Brain pericyte (primary cell): Measurements from ENCODE around the gene ARMC2.
"Not testable (repeated sequence)": the region's sequence is repeated elsewhere in the genome, so short reads cannot be mapped to it uniquely, and the experiment has no call there.

ENCODE experiments used
- DNase-seq: peaks from one replicate; pipeline ENCODE4 v3.0.0-alpha.2; 2012; ENCODE audit warnings: low read depth, low spot score

Gene ARMC2

DNA sequence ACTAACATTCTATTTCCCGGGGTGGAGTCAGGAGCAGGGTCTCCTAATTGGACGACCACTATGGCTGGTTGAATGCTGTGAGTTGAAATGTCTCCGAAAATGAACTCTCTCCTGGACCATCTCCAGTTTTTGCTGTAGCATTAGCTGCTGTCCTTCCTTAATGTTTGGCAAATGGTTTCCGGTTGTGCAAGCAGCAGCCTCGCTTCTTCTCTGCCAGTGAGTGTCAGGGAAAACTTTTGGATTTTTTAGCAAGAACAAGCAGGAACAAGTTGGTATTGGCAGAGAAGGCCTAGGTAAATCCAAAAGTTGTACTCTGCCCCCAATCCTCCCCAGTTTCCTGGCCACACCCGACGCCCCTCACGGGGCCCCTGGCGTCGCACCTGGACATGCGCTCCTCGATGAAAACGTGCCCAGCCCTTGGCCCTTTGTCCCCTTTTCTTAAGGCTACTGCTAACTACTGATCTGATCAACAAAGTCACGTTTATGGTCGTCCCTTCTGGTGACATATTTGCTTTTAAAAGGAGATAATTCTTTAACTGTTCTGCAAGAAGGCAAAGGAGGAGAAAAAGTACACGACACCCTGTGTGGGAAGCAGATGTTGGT lies 103.2 kb downstream of the ARMC2 start:
- DNase-seq, result no peak

DNA sequence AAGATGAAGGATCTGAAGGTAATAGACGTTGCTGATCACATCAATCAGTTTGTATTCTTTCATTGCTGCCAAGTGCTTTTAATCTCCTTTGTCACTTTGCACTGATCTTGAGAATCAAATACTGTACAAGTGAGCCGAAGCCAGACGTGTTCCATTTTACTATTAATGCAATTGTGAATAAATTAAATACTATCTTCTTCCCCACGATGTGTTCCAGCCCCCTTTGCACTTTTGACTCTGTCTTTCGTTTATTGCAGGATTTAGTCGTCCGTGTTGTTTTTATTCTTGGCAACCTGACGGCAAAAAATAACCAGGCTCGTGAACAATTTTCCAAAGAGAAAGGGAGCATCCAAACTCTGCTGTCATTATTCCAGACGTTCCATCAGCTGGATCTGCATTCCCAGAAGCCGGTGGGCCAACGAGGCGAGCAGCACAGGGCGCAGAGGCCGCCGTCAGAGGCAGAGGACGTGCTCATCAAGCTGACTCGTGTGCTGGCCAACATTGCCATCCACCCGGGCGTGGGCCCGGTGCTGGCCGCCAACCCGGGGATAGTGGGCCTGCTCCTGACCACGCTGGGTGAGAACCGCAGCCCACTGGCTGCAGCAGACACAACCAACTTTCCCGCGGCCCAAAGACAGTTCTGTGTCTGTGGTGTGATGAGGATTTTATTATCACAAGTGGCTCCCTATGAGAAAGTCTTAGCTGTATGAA lies 104.7 kb downstream of the ARMC2 start:
- DNase-seq, result no peak

DNA sequence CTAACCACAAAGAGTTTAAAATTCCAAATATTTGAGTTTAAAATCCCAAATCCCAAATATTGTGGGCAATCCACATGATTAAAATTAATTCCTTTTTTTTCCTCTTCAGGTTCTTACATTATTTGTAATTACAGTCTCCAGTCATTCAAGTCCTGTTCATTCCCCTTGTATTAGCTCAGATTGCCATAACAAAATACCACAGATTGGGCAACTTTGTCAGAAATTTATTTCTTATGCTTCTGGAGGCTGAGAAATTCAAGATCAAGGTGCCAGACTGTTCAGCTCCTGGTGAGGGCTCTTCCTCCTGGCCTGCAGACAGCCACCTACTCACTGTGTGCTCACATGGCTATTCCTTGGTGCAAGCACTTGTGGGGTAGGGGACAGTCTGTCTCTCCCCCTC lies 105.5 kb downstream of the ARMC2 start:
- no peak for DNase-seq

DNA sequence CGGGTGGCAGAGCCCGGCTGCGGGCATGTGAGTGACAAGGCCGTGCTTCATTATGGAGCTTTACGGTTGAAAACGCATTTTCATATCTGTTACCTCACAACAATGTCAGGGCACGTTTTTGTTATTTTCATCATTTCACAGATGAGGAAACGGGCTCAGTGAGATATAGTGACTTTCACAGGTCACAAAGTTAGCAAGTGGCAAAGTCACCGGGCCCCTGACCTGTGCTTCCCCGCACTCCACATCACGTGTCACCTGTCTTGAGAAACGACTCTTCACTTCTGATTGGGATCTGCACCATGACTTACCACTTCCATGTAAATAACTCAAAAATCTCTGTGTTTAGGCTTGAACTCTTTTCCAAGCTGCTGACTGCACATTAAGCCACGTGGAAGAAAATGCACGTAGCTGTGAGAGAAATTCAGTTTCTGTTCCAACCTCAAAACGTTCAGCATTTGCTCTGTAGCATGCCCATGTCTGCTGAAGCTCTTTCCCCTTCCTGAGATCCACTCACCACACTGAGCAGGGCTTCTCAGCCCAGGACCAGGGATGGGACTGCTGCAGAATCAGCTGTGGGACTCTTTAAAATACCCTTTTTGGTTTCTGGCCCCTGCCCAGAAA lies 107.2 kb downstream of the ARMC2 start:
- no peak for DNase-seq

DNA sequence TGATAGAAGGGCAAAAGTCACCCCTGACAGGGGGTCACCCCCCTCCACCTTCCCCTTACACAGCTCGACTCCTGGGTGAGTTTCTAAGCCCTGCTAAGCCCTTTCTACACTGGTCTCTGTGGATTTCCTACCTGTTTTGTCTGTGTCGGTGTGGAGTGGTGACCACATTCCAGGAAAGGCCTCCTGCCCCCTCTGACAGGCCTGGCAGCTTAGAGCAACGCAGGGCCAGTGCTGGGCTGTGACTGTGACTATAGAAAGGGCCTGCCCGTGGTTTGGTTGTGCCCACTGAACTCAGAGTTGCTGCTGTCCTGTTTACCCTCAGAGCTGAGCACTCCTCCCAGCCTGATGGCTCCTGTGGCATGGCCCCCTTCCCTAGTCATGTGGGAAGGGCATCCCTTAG lies 109.0 kb downstream of the ARMC2 start:
- DNase-seq, result no peak

DNA sequence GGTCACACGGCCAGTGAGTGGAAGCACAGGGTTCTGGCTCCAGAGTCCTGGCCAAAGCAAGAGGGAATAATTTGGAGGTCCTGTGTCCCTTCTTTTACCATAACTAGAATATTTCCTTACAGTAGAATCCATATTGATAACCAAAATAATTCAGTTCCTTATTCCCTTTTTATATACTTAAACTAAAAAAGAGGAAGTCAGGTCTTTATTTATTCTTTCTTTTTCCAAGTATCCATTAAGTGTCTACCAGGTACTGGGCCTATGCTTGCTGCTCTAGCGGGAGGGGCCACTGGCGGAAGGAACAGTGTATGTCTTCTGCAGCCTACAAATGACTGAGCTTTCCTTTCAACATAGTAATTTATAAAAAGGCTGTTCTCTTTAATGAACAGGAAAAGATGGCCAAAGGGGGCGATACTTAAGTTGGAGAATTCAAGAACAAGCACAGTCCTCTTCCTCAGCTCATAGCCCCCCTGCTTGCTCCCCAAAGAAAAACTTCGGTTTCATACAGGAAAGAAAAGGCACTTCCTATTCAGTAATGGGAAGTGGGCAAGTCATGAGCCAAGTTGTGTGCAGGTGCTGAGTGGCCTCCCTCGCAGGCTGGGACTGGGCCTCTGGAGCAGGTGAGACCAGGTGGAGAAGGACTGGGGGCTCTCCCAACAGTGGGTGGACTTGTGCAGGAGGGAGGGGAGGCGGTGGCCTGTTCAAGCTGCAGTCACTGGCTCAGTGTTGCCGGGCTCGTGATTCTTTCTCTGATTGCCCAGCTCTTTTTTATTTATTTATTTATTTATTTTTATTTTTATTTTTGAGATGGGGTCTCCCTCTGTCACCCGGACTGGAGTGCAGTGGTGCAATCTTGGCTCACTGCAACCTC lies 110.9 kb downstream of the ARMC2 start:
- DNase-seq, result no peak

DNA sequence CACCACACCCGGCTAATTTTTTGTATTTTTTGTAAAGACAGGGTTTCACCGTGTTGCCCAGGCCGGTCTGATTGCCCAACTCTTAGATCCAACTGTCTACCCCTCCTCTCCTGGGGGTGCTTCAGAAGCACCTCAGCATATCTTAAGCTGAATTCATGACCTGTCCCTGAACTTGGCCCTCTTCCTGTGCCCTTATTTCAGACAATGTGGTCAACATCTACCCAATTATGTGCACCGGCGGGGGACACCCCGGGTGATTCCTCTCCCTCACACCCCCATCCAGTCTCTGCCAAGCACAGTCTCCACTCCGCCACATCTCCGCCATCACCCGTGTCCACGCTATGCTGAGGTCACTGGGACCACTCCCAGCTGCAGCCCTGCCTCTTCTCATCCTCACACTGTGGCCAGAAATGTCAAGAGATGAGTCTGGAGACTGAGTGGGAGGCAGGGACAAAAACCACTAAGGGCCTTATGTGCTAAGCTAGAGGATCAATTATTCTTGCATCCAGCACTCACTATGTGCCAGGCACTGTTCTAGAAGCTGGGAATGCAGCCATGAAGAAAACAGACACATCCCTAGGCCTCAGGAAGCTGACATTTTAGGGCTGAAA lies 111.9 kb downstream of the ARMC2 start:
- DNase-seq, result no peak

DNA sequence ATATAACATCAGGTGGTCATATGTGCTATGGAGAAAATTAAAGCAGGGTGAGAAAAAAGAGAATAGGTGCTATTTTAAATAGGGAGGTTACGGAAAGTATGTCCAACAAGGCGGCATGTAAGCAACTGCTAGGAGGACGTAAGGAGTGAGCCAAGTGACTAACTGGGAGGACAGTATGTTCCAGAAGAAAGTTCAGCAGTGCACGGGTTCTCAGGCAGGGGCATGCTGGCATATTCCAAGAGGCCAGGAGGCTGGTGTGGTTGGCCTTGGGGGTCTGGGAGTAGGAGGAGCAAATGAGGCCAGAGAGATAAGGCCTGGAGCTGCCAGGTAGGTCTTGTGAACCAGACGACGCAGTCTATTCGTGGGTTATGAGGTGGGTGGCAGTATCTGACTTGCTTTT lies 112.4 kb downstream of the ARMC2 start:
- DNase-seq, result no peak

DNA sequence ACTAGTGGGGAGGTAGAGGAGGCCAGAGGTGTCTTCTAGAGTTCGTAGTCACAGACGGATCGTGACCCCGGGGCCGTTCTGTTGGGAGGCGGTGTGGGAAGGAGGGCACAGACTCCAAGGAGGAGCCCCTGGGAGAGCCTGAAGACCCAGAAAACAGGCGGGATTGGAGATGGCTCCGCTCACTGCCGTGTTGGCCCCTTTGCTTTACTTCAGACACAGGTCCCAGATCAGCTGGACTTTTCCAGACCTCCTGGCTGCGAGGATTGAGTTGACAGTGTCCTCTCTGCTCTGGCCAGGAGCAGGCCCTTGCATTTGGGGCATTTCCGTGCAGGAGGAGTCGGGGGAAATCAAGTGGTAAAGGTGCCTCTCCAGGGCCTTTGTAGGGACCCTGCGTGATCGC lies 112.9 kb downstream of the ARMC2 start:
- no peak for DNase-seq

DNA sequence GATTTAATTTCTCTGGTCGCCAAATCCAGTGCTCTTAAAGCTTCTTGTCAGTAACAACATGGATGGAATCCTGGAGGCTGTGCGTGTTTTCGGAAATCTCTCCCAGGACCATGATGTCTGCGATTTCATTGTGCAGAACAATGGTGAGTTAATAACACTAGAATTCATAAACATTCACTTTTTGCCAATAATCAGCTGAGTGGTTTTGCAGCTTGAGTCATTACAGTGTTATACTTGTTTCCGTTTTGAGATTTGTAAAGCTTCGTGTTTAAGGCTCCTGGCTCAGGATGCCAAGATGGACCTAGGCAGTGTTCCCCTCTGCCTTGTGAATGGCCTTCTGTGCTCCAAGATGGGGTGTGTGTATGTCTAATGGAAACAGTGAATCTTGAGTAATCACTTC lies 113.8 kb downstream of the ARMC2 start:
- DNase-seq, result no peak

DNA sequence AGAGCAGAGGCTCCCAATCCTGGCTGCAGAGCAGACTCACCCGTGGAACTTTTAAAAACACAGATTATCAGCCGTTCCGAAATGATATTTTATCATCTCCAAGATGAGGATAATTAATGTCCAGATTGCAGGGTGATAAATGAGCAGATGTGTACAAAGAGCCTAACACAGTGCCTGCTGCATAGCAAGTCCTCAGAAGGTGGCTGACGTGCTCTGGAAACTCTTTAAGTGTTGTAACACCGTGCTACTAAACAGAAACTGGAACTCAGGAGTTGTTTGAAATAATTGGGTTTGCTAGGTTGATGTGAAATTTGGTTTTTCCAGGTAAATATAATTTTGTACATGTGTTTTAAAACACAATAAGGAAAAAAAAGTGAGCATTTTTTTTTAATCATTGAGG lies 118.0 kb downstream of the ARMC2 start:
- no peak for DNase-seq

DNA sequence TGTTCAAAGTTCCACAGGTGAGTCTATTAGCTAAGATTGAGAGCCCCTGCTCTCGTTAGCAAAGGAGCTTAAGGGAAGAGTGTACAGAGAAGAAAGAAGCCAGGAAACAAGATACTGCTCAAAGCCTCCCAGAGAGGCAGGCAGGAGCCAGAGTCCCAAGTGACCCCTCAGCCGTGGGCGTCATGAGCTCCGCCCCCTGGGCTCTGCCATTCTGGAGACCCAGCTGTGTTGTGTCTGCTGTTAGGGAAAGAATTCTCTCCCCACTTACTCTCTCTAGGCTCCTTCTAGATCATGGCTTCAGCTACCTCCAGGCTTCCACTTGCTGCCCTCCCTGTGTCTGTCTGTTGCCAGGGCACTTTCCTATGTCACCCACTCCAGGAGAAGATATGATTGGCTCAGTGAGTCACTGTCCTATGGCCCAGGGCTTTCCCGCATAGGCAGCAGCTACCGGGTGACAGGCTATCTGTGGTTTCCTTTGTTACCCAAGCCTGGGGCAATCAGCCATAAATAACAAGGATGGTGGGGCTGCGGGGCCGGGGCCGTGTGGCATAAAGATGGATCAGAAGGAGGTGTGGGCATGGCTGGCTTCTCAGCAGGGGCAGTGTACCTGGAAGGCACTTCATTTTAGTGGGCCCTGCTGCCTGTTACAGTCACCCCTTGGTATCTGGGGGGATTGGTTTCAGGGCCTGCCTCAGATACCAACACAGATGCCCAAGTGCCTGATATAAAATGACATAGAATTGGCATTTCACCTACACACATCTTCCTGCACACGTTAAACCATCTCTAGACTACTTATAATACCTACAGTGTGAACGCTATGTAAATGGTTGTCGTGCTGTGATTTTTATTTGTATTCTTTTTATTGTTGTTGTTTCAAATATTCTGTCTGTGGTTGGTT lies 118.9 kb downstream of the ARMC2 start:
- no peak for DNase-seq

DNA sequence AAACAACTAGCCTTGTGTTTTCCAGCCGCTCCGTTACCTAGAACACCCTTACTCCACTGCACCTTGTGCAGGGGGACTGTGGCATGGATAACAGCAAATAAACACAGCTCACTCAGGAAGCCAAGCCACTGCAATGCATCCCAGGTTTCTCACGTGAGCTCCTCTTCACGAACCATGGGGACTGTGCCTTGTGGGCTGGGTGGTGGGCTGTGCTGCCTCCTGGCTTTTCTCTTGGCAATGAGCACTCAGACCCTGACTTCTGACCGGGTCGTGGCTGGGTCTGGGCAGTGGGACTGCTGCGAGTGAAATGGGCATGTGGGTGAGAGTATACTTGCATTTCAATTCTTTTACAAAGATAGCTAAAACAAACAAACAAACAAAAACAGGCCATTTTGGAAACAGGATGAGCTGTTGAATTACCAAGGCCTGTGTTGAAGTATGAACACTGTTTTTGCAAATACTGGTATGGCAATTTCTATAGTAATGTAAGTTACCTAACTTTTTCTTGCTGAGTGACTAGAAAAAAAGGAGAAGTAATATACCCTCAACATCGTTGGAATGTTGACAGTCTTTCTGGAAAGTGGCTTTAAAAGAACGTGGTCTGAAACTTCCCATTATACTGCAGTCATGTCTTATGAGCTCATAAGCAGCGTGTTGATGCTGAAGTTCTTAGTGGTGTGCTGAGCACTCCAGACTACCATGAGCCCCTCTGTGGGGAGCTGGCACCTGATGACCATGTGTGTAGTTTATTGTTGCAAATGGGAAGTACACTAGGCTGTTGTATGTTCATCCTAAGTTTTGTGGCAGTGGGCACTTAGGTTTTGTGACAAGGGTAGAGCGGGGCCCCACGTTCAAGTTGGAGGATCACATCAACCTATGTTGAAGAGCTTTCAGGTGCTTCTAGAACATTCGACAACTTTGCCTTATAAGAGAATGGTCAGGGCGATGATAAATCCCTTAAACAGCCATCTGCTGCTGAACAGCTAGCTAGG lies 120.4 kb downstream of the ARMC2 start:
- no peak for DNase-seq

DNA sequence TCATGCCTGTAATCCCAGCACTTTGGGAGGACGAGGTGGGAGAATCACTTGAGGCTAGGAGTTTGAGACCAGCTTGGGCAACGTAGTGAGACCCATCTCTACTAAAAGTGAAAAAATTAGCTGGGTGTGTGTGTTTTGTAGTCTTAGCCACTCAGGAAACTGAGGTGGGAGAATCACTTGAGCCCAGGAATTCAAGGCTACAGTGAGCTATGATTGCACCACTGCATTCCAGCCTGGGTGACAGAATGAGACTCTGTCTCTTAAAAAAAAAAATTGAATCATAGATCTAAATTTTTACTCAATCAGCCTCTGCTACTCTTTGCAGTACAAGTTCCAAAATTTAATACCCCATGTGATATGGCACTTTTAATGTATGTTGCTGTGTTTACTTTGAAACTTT lies 121.6 kb downstream of the ARMC2 start:
- DNase-seq, result no peak

DNA sequence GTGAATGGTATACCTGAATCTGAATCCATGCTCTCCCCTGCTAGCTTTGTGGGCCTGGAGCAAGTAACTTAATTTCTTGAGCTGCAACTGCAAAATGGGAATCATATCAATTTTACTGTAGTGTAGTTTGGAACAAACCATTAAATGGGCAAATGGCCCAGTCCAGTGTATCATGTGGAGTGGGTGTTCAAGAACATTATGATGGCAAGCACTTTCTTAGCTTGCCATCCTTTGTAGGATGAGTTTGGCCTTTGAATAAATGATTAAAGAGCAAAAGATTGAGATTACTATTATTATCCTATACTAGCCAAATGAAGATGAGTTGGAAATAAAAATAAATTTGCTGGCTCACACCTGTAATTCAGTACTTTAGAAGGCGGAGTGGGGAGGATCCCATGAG lies 126.0 kb downstream of the ARMC2 start:
- no peak for DNase-seq

DNA sequence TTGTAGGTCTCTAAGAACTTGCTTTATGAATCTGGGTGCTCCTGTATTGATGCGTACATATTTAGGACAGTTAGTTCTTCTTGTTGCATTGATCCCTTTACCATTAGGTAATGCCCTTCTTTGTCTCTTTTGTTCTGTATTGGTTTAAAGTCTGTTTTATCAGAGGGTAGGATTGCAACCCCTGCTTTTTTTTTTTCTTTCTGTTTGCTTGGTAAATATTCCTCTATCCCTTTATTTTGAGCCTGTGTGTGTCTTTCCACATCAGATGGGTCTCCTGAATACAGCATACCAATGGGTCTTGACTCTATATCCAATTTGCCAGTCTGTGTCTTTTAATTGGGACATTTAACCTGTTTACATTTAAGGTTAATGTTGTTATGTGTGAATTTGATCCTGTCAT lies 130.4 kb downstream of the ARMC2 start:
- DNase-seq, result not testable (repeated sequence)

DNA sequence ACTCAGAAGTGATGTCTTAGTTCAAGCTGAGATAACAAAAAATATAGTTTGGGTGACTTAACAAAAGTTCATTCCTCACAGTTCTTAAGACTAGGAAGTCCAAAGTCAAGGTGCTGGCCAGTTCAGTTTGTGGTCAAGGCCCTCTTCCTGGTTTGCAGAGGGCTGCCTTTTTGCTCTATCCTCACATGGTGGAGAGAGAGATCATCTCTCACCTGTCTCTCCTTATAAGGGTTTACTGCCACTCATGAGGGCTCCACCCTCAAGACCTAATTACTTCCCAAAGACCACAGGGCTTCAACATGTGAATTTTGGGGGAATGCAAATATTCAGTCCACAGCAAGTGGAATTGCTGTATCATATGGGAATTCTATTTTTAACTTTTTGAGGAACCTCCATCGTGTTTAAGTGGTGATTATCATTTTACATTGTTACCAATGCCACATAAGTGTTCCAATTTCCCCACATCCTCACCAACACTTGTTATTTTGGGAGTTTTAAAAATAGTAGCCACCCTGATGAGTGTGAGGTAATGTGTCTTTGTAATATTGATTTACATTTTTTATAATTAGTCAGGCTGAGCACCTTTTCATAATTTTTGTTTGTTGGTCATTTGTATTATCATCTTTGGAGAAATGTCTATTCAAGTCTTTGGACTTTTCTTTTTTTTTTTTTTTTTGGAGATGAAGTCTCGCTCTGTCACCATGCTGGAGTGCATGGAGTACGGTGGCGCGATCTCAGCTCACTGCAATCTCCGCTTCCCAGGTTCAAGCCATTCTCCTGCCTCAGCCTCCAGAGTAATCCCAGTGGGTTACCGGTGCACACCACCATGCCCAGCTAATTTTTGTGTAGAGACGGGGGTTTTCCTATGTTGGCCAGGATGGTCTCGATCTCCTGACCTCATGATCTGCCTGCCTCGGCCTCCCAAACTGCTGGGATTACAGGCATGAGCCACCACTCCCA lies 134.2 kb downstream of the ARMC2 start:
- DNase-seq, result no peak

DNA sequence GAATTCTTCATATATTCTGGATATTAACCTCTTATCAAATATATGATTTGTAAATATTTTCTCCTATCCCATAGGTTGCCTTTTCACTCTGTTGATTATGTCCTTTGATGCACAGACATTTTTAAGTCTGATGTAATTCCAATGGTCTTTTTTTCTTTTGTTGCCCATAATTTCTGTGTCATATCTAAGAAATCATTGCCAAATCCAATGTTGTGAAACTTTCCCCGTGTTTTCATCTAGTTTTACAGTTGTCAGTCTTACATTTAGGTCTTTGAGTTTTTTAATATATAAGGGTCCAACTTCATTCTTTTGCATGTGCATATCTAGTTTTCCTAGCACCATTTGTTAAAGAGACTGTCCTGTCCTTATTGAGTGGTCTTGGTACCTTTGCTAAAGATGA lies 134.9 kb downstream of the ARMC2 start:
- DNase-seq, result no peak
